HG02798 (cell line): ENCODE results near the gene ADORA2A.

Experiments
- ATAC-seq: cut with Tn5 transposase; IDR thresholded peaks from one replicate; pipeline ENCODE4 v1.9.1; 2021; ENCODE audit warnings: mild to moderate bottlenecking; ENCODE audit not compliant: unreplicated experiment, poor library complexity

Gene ADORA2A

GRCh38 chr22:24444251-24444650 lies 16.9 kb downstream of the ADORA2A start:
- ATAC-seq: no peak

- no peak for ATAC-seq
These were observed 17.5 kb downstream of the ADORA2A start for GRCh38 chr22:24444729-24445466.

GRCh38 chr22:24445481-24446259 lies 18.3 kb downstream of the ADORA2A start:
- no peak for ATAC-seq

- no peak for ATAC-seq
These were observed 18.8 kb downstream of the ADORA2A start for GRCh38 chr22:24446260-24446611.

GRCh38 chr22:24450610-24451009 lies 23.2 kb downstream of the ADORA2A start:
- no peak for ATAC-seq

- ATAC-seq: no peak
These were observed 23.8 kb downstream of the ADORA2A start for GRCh38 chr22:24451162-24451561.

GRCh38 chr22:24453853-24454252 lies 26.5 kb downstream of the ADORA2A start:
- ATAC-seq: no peak

GRCh38 chr22:24455039-24455438 lies 27.6 kb downstream of the ADORA2A start:
- no peak for ATAC-seq

GRCh38 chr22:24455751-24456426 lies 28.5 kb downstream of the ADORA2A start:
- no peak for ATAC-seq

- ATAC-seq: no peak
These were observed 30.6 kb downstream of the ADORA2A start for GRCh38 chr22:24457894-24458420.

- ATAC-seq: no peak
These were observed 32.5 kb downstream of the ADORA2A start for GRCh38 chr22:24459911-24460310.

- peak; percentile 50 for ATAC-seq
These were observed 33.2 kb downstream of the ADORA2A start for GRCh38 chr22:24460418-24461089.

- no peak for ATAC-seq
These were observed 35.8 kb downstream of the ADORA2A start for GRCh38 chr22:24463071-24463760.

GRCh38 chr22:24465566-24465965 lies 38.2 kb downstream of the ADORA2A start:
- no peak for ATAC-seq

GRCh38 chr22:24465975-24466374 lies 38.6 kb downstream of the ADORA2A start:
- no peak for ATAC-seq

- no peak for ATAC-seq
These were observed 39.4 kb downstream of the ADORA2A start for GRCh38 chr22:24466716-24467328.

GRCh38 chr22:24467340-24467739 lies 39.9 kb downstream of the ADORA2A start:
- ATAC-seq: no peak

GRCh38 chr22:24471570-24471969 lies 44.2 kb downstream of the ADORA2A start:
- no peak for ATAC-seq

GRCh38 chr22:24473284-24473683 lies 45.9 kb downstream of the ADORA2A start:
- ATAC-seq: no peak
